Neuron (in vitro differentiated cells): ENCODE measurements around the gene SYNDIG1.

ENCODE experiments used
- H2AFZ ChIP-seq: one replicate; pipeline ENCODE4 v1.6.1; 2013; ENCODE audit warnings: low read depth, mild to moderate bottlenecking, inconsistent platforms, low read length, moderate library complexity
- H3K27me3 ChIP-seq: one replicate; pipeline ENCODE4 v1.6.1; 2013; ENCODE audit warnings: low read length; ENCODE audit not compliant: insufficient read depth
- H3K36me3 ChIP-seq: one replicate; pipeline ENCODE4 v1.6.1; 2013; ENCODE audit warnings: low read length; ENCODE audit not compliant: insufficient read depth
- H3K4me1 ChIP-seq: one replicate; pipeline ENCODE4 v1.6.1; 2013; ENCODE audit warnings: low read length; ENCODE audit not compliant: insufficient read depth
- H3K4me3 ChIP-seq: 2 replicates; pipeline ENCODE4 v1.5.1; 2013; ENCODE audit warnings: mild to moderate bottlenecking, low read length, moderate library complexity
- H3K9me3 ChIP-seq: one replicate; pipeline ENCODE4 v1.6.1; 2013; ENCODE audit warnings: low read length

SYNDIG1 gene

GRCh38 chr20:24485981-24486380 is 16.6 kb downstream of the SYNDIG1 start:
- Histone ChIP-seq H3K36me3 (no peaks in the 10 kb centered on the region), H3K9me3 (no peaks in the 10 kb centered on the region), H3K27me3 (no peaks in the 10 kb centered on the region), H3K4me3 (no peak overlapping the region), H3K4me1 (no peaks in the 10 kb centered on the region), H2AFZ (no peak overlapping the region)

- H3K4me3 ChIP-seq = no peak overlapping the region
- H3K27me3 ChIP-seq = no peaks in the 10 kb centered on the region
Measured at GRCh38 chr20:24487240-24487639, 17.8 kb downstream of the SYNDIG1 start.

DNA sequence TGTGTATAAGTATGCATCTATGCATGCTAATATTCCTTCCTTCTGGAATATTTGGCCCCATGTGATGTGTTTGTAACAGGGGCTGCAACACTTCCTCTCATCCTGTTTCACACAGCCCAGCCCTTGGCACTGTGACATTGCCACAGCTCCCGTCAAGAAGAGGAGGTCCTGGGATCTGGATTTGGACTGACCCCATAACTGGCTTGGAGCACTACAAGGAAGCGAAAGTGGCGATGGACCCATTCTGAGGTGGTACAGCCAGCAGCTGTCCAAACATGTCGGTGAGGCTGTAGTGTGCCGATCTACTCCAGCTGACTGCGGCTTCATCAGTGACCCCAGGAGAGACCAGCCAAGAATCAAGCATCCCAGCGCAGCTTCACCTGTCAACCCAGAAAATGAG is 18.2 kb downstream of the SYNDIG1 start:
- H2AFZ ChIP-seq = no peak overlapping the region
- no peaks in the 10 kb centered on the region for H3K36me3 ChIP-seq
- H3K4me1 ChIP-seq = no peaks in the 10 kb centered on the region
- H3K9me3 ChIP-seq = no peaks in the 10 kb centered on the region
- H3K4me3 ChIP-seq = no peak overlapping the region
- no peaks in the 10 kb centered on the region for H3K27me3 ChIP-seq

More at GRCh38 chr20:24487240-24487639, 17.8 kb downstream of the SYNDIG1 start:
- Histone ChIP-seq H3K9me3 (no peaks in the 10 kb centered on the region), H3K36me3 (no peaks in the 10 kb centered on the region), H3K4me1 (no peaks in the 10 kb centered on the region), H2AFZ (no peak overlapping the region)

GRCh38 chr20:24488064-24488799 is 18.8 kb downstream of the SYNDIG1 start:
- Histone ChIP-seq H2AFZ (no peak overlapping the region), H3K9me3 (no peaks in the 10 kb centered on the region), H3K36me3 (no peaks in the 10 kb centered on the region), H3K4me1 (no peaks in the 10 kb centered on the region), H3K4me3 (no peak overlapping the region), H3K27me3 (no peaks in the 10 kb centered on the region)

GRCh38 chr20:24488800-24489175 is 19.4 kb downstream of the SYNDIG1 start:
- no peaks in the 10 kb centered on the region for H3K9me3 ChIP-seq
- no peaks in the 10 kb centered on the region for H3K36me3 ChIP-seq
- H2AFZ ChIP-seq = no peak overlapping the region
- H3K4me1 ChIP-seq = no peaks in the 10 kb centered on the region
- H3K4me3 ChIP-seq = no peak overlapping the region
- no peaks in the 10 kb centered on the region for H3K27me3 ChIP-seq

- H3K27me3 ChIP-seq = no peaks in the 10 kb centered on the region
- H3K36me3 ChIP-seq = no peaks in the 10 kb centered on the region
- H2AFZ ChIP-seq = no peak overlapping the region
- H3K4me3 ChIP-seq = no peak overlapping the region
- no peaks in the 10 kb centered on the region for H3K9me3 ChIP-seq
- H3K4me1 ChIP-seq = no peaks in the 10 kb centered on the region
Measured at GRCh38 chr20:24489193-24489592, 19.8 kb downstream of the SYNDIG1 start.

DNA sequence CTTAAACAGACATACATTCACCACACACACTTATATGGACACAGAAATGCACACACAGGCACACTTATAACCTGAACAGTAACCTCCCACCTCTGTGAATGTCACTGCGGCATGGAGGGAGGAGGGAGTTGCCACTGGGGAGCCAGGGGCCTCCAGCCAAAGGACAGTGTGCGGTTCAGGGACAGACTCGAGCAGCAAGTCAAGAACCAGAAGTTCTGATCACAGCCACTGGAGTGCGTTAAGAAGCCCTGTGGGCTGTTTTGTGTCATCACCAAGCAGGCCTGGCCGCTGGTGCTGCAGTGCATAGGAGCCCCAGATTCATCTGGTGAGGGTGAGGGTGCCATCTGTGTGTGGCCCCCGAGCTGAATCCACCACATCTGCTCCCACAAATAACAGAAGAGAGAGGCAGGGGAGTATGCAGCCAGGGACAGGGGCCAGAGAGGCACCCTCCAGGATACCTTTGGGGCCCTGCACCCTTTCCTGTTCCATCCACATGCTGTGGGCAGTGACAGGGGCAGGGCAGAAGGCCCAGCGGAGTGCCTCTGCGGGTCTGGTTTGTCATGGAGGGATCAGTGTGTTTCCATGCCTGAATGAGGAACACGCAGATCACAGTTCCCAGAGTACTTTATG is 20.3 kb downstream of the SYNDIG1 start:
- H3K36me3 ChIP-seq = no peaks in the 10 kb centered on the region
- H3K27me3 ChIP-seq = no peaks in the 10 kb centered on the region
- H3K4me3 ChIP-seq = no peak overlapping the region
- H2AFZ ChIP-seq = no peak overlapping the region
- no peaks in the 10 kb centered on the region for H3K9me3 ChIP-seq
- no peaks in the 10 kb centered on the region for H3K4me1 ChIP-seq

GRCh38 chr20:24490598-24490997 is 21.2 kb downstream of the SYNDIG1 start:
- no peaks in the 10 kb centered on the region for H3K9me3 ChIP-seq
- no peaks in the 10 kb centered on the region for H3K27me3 ChIP-seq
- no peak overlapping the region for H2AFZ ChIP-seq
- no peaks in the 10 kb centered on the region for H3K36me3 ChIP-seq
- H3K4me1 ChIP-seq = no peaks in the 10 kb centered on the region
- no peak overlapping the region for H3K4me3 ChIP-seq

- H3K4me3 ChIP-seq = no peak overlapping the region
- H2AFZ ChIP-seq = no peak overlapping the region
- H3K27me3 ChIP-seq = no peaks in the 10 kb centered on the region
- H3K4me1 ChIP-seq = no peaks in the 10 kb centered on the region
- H3K9me3 ChIP-seq = no peaks in the 10 kb centered on the region
- H3K36me3 ChIP-seq = no peaks in the 10 kb centered on the region
Measured at GRCh38 chr20:24491041-24491756, 21.8 kb downstream of the SYNDIG1 start.

DNA sequence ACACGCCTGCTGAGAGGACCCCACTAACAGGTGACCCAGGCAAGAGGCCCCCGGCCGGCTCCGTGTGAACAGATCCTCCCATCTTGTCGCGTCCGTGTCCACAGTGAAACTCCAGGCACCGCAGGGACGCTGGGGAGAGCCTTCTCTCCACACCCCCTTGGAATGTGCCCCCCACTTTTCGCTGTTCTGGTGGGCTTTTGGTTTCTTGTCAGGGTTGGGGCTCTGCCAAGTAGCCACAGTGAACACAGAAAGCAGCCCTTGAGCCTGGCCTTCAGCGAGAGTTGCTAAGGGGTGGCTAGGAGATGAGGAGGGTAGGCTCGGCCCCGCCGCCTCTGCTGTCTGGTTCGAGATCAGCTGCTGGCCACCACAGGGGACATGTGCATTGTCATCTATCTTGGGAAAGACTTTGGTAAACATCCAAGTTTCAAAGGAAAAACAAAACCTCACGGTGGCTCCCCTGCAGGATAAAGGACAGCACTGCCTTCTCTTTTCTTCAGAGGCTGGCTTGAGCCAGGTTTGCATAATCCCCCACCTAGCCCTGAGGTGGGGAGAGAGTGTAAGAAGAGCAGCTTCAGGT is 22.7 kb downstream of the SYNDIG1 start:
- Histone ChIP-seq H3K4me3 (no peak overlapping the region), H3K4me1 (no peaks in the 10 kb centered on the region), H3K36me3 (no peaks in the 10 kb centered on the region), H3K27me3 (no peaks in the 10 kb centered on the region), H2AFZ (no peak overlapping the region), H3K9me3 (no peaks in the 10 kb centered on the region)

GRCh38 chr20:24492698-24493097 is 23.3 kb downstream of the SYNDIG1 start:
- no peaks in the 10 kb centered on the region for H3K9me3 ChIP-seq
- no peaks in the 10 kb centered on the region for H3K36me3 ChIP-seq
- no peak overlapping the region for H3K4me3 ChIP-seq
- H3K4me1 ChIP-seq = no peaks in the 10 kb centered on the region
- no peaks in the 10 kb centered on the region for H3K27me3 ChIP-seq
- H2AFZ ChIP-seq = no peak overlapping the region

DNA sequence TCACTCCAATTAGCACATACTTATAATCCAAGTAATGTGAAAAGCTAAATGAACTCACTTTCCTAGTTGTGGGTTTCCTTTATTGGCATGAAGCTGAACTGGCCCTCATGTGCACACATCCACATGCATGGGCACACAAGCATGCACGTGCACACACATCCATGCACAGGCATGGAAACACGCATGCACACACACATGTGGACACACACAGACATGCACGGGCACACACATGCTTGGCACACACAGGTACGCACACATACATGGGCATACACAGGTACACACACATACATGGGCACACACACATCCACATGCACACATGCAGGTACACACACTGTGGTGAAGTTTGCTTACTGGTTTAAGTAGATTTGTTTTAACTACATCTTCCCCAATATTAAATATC is 23.8 kb downstream of the SYNDIG1 start:
- Histone ChIP-seq H3K4me1 (no peaks in the 10 kb centered on the region), H3K4me3 (no peak overlapping the region), H3K9me3 (no peaks in the 10 kb centered on the region), H3K27me3 (no peaks in the 10 kb centered on the region), H2AFZ (no peak overlapping the region), H3K36me3 (no peaks in the 10 kb centered on the region)
